ENCODE measurements around the gene KSR1.

DNA sequence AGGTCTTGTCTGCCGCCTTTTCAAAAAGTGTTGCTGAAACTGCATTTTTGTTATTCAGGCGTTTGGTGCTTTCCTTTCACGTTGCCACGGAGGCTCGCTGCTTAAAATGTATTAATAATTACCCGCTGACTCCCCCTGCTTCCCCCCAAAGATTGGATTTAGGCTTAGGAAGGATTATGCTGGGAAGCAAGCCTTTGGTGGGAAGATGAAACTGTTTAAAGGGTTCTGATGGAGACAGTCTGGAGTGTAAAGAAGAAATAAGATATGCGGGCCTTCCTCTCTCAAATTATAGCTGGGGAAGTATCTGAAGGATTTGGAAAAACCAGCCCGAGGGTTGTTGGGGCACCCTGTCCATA is 1.1 kb downstream of the KSR1 start:
- TF ChIP-seq JUND (IDR thresholded peaks at IDR 0.05; ENCODE audit: borderline replicate concordance, low read depth, low read length): no peak
- no peak for TF ChIP-seq JUND (tag; IDR thresholded peaks at IDR 0.05; ENCODE audit: borderline replicate concordance, low read depth, low read length)
- TF ChIP-seq SMAD3 (CRISPR knock-in tag; conservative IDR thresholded peaks at IDR 0.05): no peak
- TF ChIP-seq ZNF785 (CRISPR knock-in tag; IDR thresholded peaks at IDR 0.05): no peak
